OCI-LY1 (cell line): ENCODE measurements around the gene RSPH1.
A peak's percentile ranks its signal among the peaks of the same experiment; 100 is the strongest.

ENCODE experiments used
- H2AFZ ChIP-seq: fragments of 200-600 bp; sonication (generic), shearing (Covaris generic); 2 replicates; pipeline ENCODE4 v1.6.0; 2014; ENCODE audit warnings: antibody characterized with exemption, mild to moderate bottlenecking, low read length
- H3F3A ChIP-seq: fragments of 200-600 bp; sonication (generic), shearing (Covaris generic); 2 replicates; pipeline ENCODE4 v1.6.0; 2014; ENCODE audit warnings: mild to moderate bottlenecking, antibody characterized with exemption, low read length, moderate library complexity; ENCODE audit not compliant: insufficient read depth
- H3K27ac ChIP-seq: fragments of 200-600 bp; sonication (generic); 2 replicates; pipeline ENCODE4 v1.5.1; 2014; ENCODE audit warnings: low read length, mixed run types, mild to moderate bottlenecking, low read depth; ENCODE audit not compliant: poor library complexity, severe bottlenecking
- H3K27me3 ChIP-seq: fragments of 200-600 bp; sonication (generic); 2 replicates; pipeline ENCODE4 v1.6.0; 2014; ENCODE audit warnings: antibody characterized with exemption, mild to moderate bottlenecking, low read length, moderate library complexity; ENCODE audit not compliant: insufficient read depth
- H3K36me3 ChIP-seq: fragments of 200-600 bp; sonication (generic); 2 replicates; pipeline ENCODE4 v1.6.1; 2014; ENCODE audit warnings: mild to moderate bottlenecking, antibody characterized with exemption, low read length, moderate library complexity, mixed read lengths; ENCODE audit not compliant: insufficient read depth
- H3K4me1 ChIP-seq: fragments of 200-600 bp; sonication (generic); 2 replicates; pipeline ENCODE4 v1.5.1; 2014; ENCODE audit warnings: mild to moderate bottlenecking, low read length, moderate library complexity; ENCODE audit not compliant: insufficient read depth, severe bottlenecking
- H3K4me2 ChIP-seq: fragments of 200-600 bp; sonication (generic), shearing (Covaris generic); 2 replicates; pipeline ENCODE4 v1.6.1; 2014; ENCODE audit warnings: low read length
- H3K4me3 ChIP-seq: fragments of 200-600 bp; sonication (generic); 2 replicates; pipeline ENCODE4 v1.5.1; 2014; ENCODE audit warnings: low read length, low read depth, mild to moderate bottlenecking, mixed read lengths; ENCODE audit not compliant: poor library complexity, severe bottlenecking
- H3K79me2 ChIP-seq: fragments of 200-600 bp; shearing (Covaris generic); 2 replicates; pipeline ENCODE4 v1.6.1; 2016; ENCODE audit warnings: mixed run types, low read length, mixed read lengths; ENCODE audit not compliant: insufficient read depth
- H3K9ac ChIP-seq: fragments of 200-600 bp; sonication (generic), shearing (Covaris generic); 2 replicates; pipeline ENCODE4 v1.6.1; 2014; ENCODE audit warnings: mild to moderate bottlenecking, low read length, mixed read lengths
- H3K9me2 ChIP-seq: fragments of 200-600 bp; sonication (generic), shearing (Covaris generic); 2 replicates; pipeline ENCODE4 v1.6.1; 2014; ENCODE audit warnings: low read depth, mild to moderate bottlenecking, low read length, mixed read lengths
- H3K9me3 ChIP-seq: fragments of 200-600 bp; shearing (Covaris generic); 2 replicates; pipeline ENCODE4 v1.6.1; 2014; ENCODE audit warnings: low read length, mixed read lengths
- H4K20me1 ChIP-seq: fragments of 200-600 bp; sonication (generic), shearing (Covaris generic); 2 replicates; pipeline ENCODE4 v1.6.0; 2016; ENCODE audit warnings: mild to moderate bottlenecking, low read length; ENCODE audit not compliant: insufficient read depth
- EZH2 ChIP-seq: fragments of 200-600 bp; sonication (generic), shearing (Covaris generic); IDR thresholded peaks from 2 replicates; pipeline ENCODE4 v1.8.0; 2017; ENCODE audit warnings: borderline replicate concordance, mixed run types, mild to moderate bottlenecking, antibody characterized with exemption, low read length, moderate library complexity, mixed read lengths
- TF ChIP-seq, protein P1 (sequence below): fragments of 200-600 bp; sonication (generic), shearing (Covaris generic); IDR thresholded peaks from 2 replicates; pipeline ENCODE4 v1.5.1; 2017; ENCODE audit warnings: mild to moderate bottlenecking, antibody characterized with exemption, low read length, moderate library complexity, mixed read lengths

RSPH1 gene

DNA sequence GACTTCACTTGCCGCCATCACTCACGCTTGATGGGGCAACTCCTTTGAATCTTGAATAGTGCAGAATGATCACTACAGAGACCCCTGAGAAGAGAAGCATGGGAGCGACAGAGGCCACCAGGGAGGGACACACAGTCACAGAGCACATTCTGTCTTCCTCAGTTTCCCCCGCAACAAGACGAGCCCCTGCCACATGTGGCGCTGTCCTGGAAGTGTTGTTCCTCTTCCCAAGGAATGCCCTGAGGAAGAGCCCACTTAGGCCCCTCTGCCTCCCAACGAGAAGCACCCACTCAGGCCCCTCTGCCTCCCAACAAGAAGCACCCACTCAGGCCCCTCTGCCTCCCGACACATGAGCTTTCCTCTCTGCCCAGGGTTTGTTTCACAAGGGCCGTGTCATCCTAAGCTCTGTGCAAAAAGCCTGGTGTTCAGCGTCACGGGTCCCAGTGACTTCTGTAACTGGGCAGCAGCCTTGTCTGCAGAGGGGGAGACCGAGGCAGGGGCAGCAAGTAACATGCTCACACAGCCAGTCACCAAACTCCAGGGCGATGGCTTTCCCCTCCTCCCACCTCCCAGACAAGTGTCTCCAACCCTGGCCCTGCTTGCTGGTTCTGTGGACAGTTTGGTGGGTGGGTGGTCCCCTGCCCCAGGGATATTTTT, 37.4 kb upstream of the RSPH1 start:
- H3K9me2 ChIP-seq = no peaks in the 10 kb centered on the region
- TF ChIP-seq, protein P1, sequence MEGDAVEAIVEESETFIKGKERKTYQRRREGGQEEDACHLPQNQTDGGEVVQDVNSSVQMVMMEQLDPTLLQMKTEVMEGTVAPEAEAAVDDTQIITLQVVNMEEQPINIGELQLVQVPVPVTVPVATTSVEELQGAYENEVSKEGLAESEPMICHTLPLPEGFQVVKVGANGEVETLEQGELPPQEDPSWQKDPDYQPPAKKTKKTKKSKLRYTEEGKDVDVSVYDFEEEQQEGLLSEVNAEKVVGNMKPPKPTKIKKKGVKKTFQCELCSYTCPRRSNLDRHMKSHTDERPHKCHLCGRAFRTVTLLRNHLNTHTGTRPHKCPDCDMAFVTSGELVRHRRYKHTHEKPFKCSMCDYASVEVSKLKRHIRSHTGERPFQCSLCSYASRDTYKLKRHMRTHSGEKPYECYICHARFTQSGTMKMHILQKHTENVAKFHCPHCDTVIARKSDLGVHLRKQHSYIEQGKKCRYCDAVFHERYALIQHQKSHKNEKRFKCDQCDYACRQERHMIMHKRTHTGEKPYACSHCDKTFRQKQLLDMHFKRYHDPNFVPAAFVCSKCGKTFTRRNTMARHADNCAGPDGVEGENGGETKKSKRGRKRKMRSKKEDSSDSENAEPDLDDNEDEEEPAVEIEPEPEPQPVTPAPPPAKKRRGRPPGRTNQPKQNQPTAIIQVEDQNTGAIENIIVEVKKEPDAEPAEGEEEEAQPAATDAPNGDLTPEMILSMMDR = peak; percentile 35; the same call in 1 of the 2 replicates
- no peak for TF ChIP-seq EZH2
- H3K79me2 ChIP-seq = peaks cover 7% of the 10 kb centered on the region; the same call in 1 of the 2 replicates
- peaks cover 100% of the 10 kb centered on the region for H3K4me1 ChIP-seq
- peak overlapping the region; percentile 86 for H3K4me2 ChIP-seq
- H4K20me1 ChIP-seq = no peaks in the 10 kb centered on the region
- peak overlapping the region; percentile 98 for H3K27ac ChIP-seq
- peaks cover 5% of the 10 kb centered on the region; the same call in 1 of the 2 replicates for H3K36me3 ChIP-seq
- H3K9ac ChIP-seq = peak overlapping the region; percentile 78
- H2AFZ ChIP-seq = no peak overlapping the region
- no peaks in the 10 kb centered on the region for H3K9me3 ChIP-seq
- no peaks in the 10 kb centered on the region for H3K27me3 ChIP-seq
- peak overlapping the region; percentile 65 for H3K4me3 ChIP-seq
- no peaks in the 10 kb centered on the region for H3F3A ChIP-seq

DNA sequence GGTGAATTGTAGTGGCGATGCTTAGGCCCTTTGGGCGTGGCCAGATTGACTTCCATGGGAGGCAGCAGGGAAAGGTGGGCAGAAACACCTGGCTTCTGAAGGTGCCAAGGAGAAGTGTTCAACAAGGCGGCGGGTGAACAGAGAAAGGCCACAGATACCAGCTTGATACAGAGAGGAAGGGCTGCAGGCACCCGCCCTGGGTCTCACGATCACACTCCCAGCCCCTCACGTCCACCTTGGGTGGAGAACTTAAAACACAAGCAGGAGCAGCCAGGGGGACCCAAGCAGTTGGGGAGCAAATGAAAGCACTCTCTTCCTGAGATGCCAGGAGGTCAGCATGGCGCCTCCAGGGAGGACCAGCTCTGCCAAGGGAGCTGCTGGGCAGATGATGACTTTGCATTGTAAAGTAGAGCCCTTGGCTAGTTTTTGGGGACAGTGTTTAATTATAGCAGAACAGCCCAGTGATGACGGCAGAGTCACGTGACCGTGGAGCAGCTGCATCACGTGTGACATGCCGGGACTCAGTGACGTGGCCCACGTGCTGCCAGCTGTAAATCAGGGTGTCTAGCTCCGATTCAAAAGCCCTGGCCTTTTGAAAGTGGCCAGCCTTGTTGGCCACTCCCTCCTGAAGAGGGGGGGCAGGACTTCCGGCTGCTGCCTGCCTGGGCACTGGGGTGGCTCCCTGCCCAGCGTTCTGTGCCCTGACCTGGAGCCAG, 36.6 kb upstream of the RSPH1 start:
- Histone ChIP-seq H3K9me3 (no peaks in the 10 kb centered on the region), H3K79me2 (peaks cover 7% of the 10 kb centered on the region; the same call in 1 of the 2 replicates), H4K20me1 (no peaks in the 10 kb centered on the region), H3K4me3 (peak overlapping the region; percentile 65), H3F3A (0 out of 2 replicates have a peak, but pooled peaks cover 5% of the 10 kb centered on the region), H3K4me1 (peaks cover 100% of the 10 kb centered on the region), H3K4me2 (peak overlapping the region; percentile 86), H3K9ac (peak overlapping the region; percentile 78), H3K27ac (peak overlapping the region; percentile 98), H3K27me3 (no peaks in the 10 kb centered on the region), H3K9me2 (no peaks in the 10 kb centered on the region), H2AFZ (no peak overlapping the region), H3K36me3 (peaks cover 5% of the 10 kb centered on the region; the same call in 1 of the 2 replicates)
- TF ChIP-seq, protein P1 = no peak
- TF ChIP-seq EZH2 = no peak

DNA sequence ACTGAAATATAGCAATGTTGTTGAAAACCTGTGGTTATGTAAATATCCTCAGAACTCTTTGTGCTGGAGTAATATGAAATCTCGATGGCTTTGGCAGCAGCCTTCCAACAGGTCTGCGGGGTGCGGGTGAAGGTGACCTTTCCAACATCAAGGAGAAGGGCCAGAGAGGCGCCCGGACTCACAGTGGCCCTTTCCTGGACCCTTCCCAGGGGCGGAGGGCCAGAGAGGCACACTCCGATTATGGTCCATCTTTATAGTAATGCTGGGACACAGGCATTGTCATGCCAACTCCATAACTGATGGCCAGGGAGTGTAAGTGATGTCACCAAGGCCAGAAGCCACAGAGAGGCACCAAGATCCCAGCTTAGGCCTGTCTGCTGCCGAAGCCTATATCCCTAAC, 35.7 kb upstream of the RSPH1 start:
- H3K27me3 ChIP-seq = no peaks in the 10 kb centered on the region
- H3K27ac ChIP-seq = peak overlapping the region; percentile 98
- 0 out of 2 replicates have a peak, but pooled peaks cover 7% of the 10 kb centered on the region for H3F3A ChIP-seq
- H3K4me2 ChIP-seq = peak overlapping the region; percentile 86
- peaks cover 7% of the 10 kb centered on the region; the same call in 1 of the 2 replicates for H3K79me2 ChIP-seq
- no peaks in the 10 kb centered on the region for H3K9me2 ChIP-seq
- H4K20me1 ChIP-seq = no peaks in the 10 kb centered on the region
- H3K4me3 ChIP-seq = peak overlapping the region; percentile 65
- no peak overlapping the region for H2AFZ ChIP-seq
- peaks cover 5% of the 10 kb centered on the region; the same call in 1 of the 2 replicates for H3K36me3 ChIP-seq
- no peaks in the 10 kb centered on the region for H3K9me3 ChIP-seq
- H3K9ac ChIP-seq = peak overlapping the region; percentile 78
- no peak for TF ChIP-seq EZH2
- TF ChIP-seq, protein P1 = no peak
- H3K4me1 ChIP-seq = peaks cover 100% of the 10 kb centered on the region
